Kidney (tissue), 14 donors: ENCODE measurements around the gene PWWP2B. TPM values are rescaled to one million over a fixed set of nuclear protein-coding genes. Genes with fewer than 3 reads are reported as not detected.

Experiments
- DNase-seq, 5 donors: peaks; one replicate each; pipeline ENCODE4 v3.0.0-alpha.2; 2013 to 2020
- FAIRE-seq: peaks from 2 replicates; lab custom pipeline; 2012; peaks lifted over from hg19 to GRCh38; lab: Jason Lieb, UNC
- H3K27ac ChIP-seq, 2 donors: one replicate each; pipeline ENCODE4 v1.7.0; 2013; ENCODE audit warnings: low read depth in 2 of 2, low read length in 2 of 2, inconsistent platforms in 1 of 2
- H3K27me3 ChIP-seq: one replicate; pipeline ENCODE4 v1.7.1; 2013; ENCODE audit warnings: low read length, inconsistent platforms; ENCODE audit not compliant: control insufficient read depth, insufficient read depth
- H3K36me3 ChIP-seq, 3 donors: one replicate each; pipeline versions ENCODE4 v1.7.0 to v1.7.1; 2013; ENCODE audit warnings: low read length in 3 of 3, control low read depth in 1 of 3, inconsistent platforms in 1 of 3; ENCODE audit not compliant: insufficient read depth in 3 of 3, control insufficient read depth in 2 of 3
- H3K4me1 ChIP-seq, 3 donors: one replicate each; pipeline versions ENCODE4 v1.7.0 to v1.7.1; 2013; ENCODE audit warnings: low read length in 3 of 3, inconsistent platforms in 1 of 3, low read depth in 1 of 3; ENCODE audit not compliant: control insufficient read depth in 2 of 3, insufficient read depth in 2 of 3
- H3K4me3 ChIP-seq, 3 donors: one replicate each; pipeline versions ENCODE4 v1.7.0 to v1.8.1; 2013; ENCODE audit warnings: low read length in 3 of 3, control low read depth in 1 of 3, inconsistent platforms in 1 of 3
- H3K9ac ChIP-seq, 3 donors: one replicate each; pipeline versions ENCODE4 v1.7.0 to v1.7.1; 2013; ENCODE audit warnings: low read length in 3 of 3, control low read depth in 1 of 3, inconsistent platforms in 1 of 3
- H3K9me3 ChIP-seq, 3 donors: one replicate each; pipeline versions ENCODE4 v1.7.0 to v1.7.1; 2013; ENCODE audit warnings: low read length in 3 of 3, control low read depth in 1 of 3, inconsistent platforms in 1 of 3; ENCODE audit not compliant: control insufficient read depth in 2 of 3, insufficient read depth in 1 of 3
- CTCF ChIP-seq: IDR thresholded peaks from 3 replicates; pipeline ENCODE4 v1.5.1; 2012; ENCODE audit warnings: mild to moderate bottlenecking, moderate library complexity, borderline replicate concordance; ENCODE audit not compliant: insufficient read depth; ENCODE audit errors: extremely low read depth
- intact Hi-C: fragments of 100-400 bp; cut with DNase I; formaldehyde crosslinking; loops from one replicate; pipeline ENCODE4 v1.11.1; 2022
- polyA plus RNA-seq: library from polyadenylated mRNA; stranded (reverse); fragments of 350-450 nt; fragmentation: Illumina TruSeq; extraction: RNeasy Lipid Tissue Mini Kit (QIAGEN cat#74804); gene quantifications from one replicate; pipeline ENCODE4 v1.2.3, GENCODE V29; 2014; ENCODE audit warnings: low read depth, low replicate concordance; ENCODE audit not compliant: insufficient read depth
- total RNA-seq: library from RNA; stranded (reverse); fragmentation: NEBNext Ultra II Directional; extraction: Animal tissue kit (Norgen Biotek cat#: 25700); gene quantifications from one replicate; pipeline ENCODE4 v1.2.1, GENCODE V29; 2021
- donor health status: control.
- donor health status: control.
- donor health status: control.
- donor health status: control.
- donor health status: control.
- donor health status: DM: yes; HTN: yes; CAD: no.
- donor health status: Normal renal cell carcinoma (clear cell type).

PWWP2B gene
- total and polyA plus RNA-seq, 2 donors from 2014 or later = 12.9 to 24.3 TPM

GRCh38 chr10:132415255-132415654, 18.3 kb downstream of the PWWP2B start:
- intact Hi-C loops = no loop called here
- TF ChIP-seq CTCF = no peak
- DNase-seq (peak in 1 of 5 donors; percentile 6), FAIRE-seq (no peak)
- Histone ChIP-seq H3K9me3 (peaks cover 0 to 5% (median 0%) of the 10 kb centered on the region in 3 donors), H3K4me1 (peaks cover 8 to 72% (median 30%) of the 10 kb centered on the region in 3 donors), H3K4me3 (peak overlapping the region in 1 of 3 donors; percentile 20), H3K36me3 (peaks cover 0 to 6% (median 2%) of the 10 kb centered on the region in 3 donors), H3K27ac (no peak overlapping the region), H3K9ac (no peak overlapping the region), H3K27me3 (no peaks in the 10 kb centered on the region)

GRCh38 chr10:132415956-132416355, 19.0 kb downstream of the PWWP2B start:
- Histone ChIP-seq H3K27ac (no peak overlapping the region), H3K4me3 (no peak overlapping the region), H3K36me3 (peaks cover 0 to 6% (median 2%) of the 10 kb centered on the region in 3 donors), H3K4me1 (peaks cover 8 to 69% (median 27%) of the 10 kb centered on the region in 3 donors), H3K9me3 (peaks cover 0 to 5% (median 0%) of the 10 kb centered on the region in 3 donors), H3K9ac (no peak overlapping the region), H3K27me3 (no peaks in the 10 kb centered on the region)
- intact Hi-C loops = no loop called here
- FAIRE-seq = no peak
- DNase-seq = peak in 1 of 5 donors; percentile 67
- no peak for TF ChIP-seq CTCF

GRCh38 chr10:132416566-132417256, 19.7 kb downstream of the PWWP2B start:
- no peak for TF ChIP-seq CTCF
- Histone ChIP-seq H3K9ac (no peak overlapping the region), H3K4me1 (peaks cover 6 to 64% (median 23%) of the 10 kb centered on the region in 3 donors), H3K36me3 (peaks cover 0 to 6% (median 2%) of the 10 kb centered on the region in 3 donors), H3K4me3 (no peak overlapping the region), H3K27ac (no peak overlapping the region), H3K27me3 (no peaks in the 10 kb centered on the region), H3K9me3 (peaks cover 0 to 5% (median 0%) of the 10 kb centered on the region in 3 donors)
- intact Hi-C loops = no loop called here
- FAIRE-seq = no peak
- DNase-seq = peak in 1 of 5 donors; percentile 72
